ENCODE measurements around the gene SLC5A6. TPM values are rescaled to one million over a fixed set of nuclear protein-coding genes. Genes with fewer than 3 reads are reported as not detected.

Gene SLC5A6
- 41.8 and 50.3 TPM in 2 replicates for total RNA-seq

GRCh38 chr2:27211943-27212625 lies at the start of gene SLC5A6, which contains the start of gene ATRAID:
Gene SLC5A6, minus strand, starts transcription at chr2:27212268. Its CDS starts 4,618 bp downstream, at chr2:27207650.
Gene ATRAID, plus strand, starts transcription at chr2:27212041. Its CDS starts 328 bp downstream, at chr2:27212369.

GRCh38 chr2:27217173-27218121 lies 5.4 kb upstream of the SLC5A6 start, which contains the start of gene CAD:
Gene CAD, plus strand, starts transcription at chr2:27217369. Its CDS starts 183 bp downstream, at chr2:27217552.

Other genes with a start within 250 kb of the SLC5A6 start
- 2.3 and 2.7 TPM in 2 replicates for gene MAPRE3, start 241.6 kb downstream of the SLC5A6 start, total RNA-seq
- 50.4 and 57.4 TPM in 2 replicates for gene TMEM214, start 179.3 kb downstream of the SLC5A6 start, total RNA-seq
- 24.5 and 24.7 TPM in 2 replicates for gene AGBL5, start 160.6 kb downstream of the SLC5A6 start, total RNA-seq
- 183 and 195 TPM in 2 replicates for gene OST4, start 140.6 kb downstream of the SLC5A6 start, total RNA-seq
- 7.6 and 9.8 TPM in 2 replicates for gene EMILIN1, start 133.7 kb downstream of the SLC5A6 start, total RNA-seq
- 2.4 and 3.4 TPM in 2 replicates for gene KHK, start 125.5 kb downstream of the SLC5A6 start, total RNA-seq
- 1.3 and 3.0 TPM in 2 replicates for gene CGREF1, start 93.1 kb downstream of the SLC5A6 start, total RNA-seq
- gene ABHD1, start 88.5 kb downstream of the SLC5A6 start, total RNA-seq: 0.13 TPM in 1 of 2 replicates, not detected in the other
- 38.4 and 42.0 TPM in 2 replicates for gene PREB, start 77.6 kb downstream of the SLC5A6 start, total RNA-seq
- not detected in 2 replicates for gene PRR30, start 72.9 kb downstream of the SLC5A6 start, total RNA-seq
- gene TCF23, start 63.3 kb downstream of the SLC5A6 start, total RNA-seq: not detected in 2 replicates
- gene ATRAID, start 227 bp downstream of the SLC5A6 start, total RNA-seq: 84.8 and 101 TPM in 2 replicates
- 46.7 and 70.7 TPM in 2 replicates for gene CAD, start 5.1 kb upstream of the SLC5A6 start, total RNA-seq
- 0.36 TPM in 1 of 2 replicates, not detected in the other for gene SLC30A3, start 50.8 kb upstream of the SLC5A6 start, total RNA-seq
- gene DNAJC5G, start 63.2 kb upstream of the SLC5A6 start, total RNA-seq: not detected in 2 replicates
- not detected in 2 replicates for gene TRIM54, start 70.2 kb upstream of the SLC5A6 start, total RNA-seq
- 0.13 and 0.36 TPM in 2 replicates for gene UCN, start 96.2 kb upstream of the SLC5A6 start, total RNA-seq
- 52.3 and 60.1 TPM in 2 replicates for gene MPV17, start 110.8 kb upstream of the SLC5A6 start, total RNA-seq
- gene GTF3C2, start 144.5 kb upstream of the SLC5A6 start, total RNA-seq: 45.1 and 51.3 TPM in 2 replicates
- 32.6 and 34.1 TPM in 2 replicates for gene EIF2B4, start 158.1 kb upstream of the SLC5A6 start, total RNA-seq
- 106 and 126 TPM in 2 replicates for gene SNX17, start 158.3 kb upstream of the SLC5A6 start, total RNA-seq
- gene ZNF513, start 168.5 kb upstream of the SLC5A6 start, total RNA-seq: 7.4 and 10.7 TPM in 2 replicates
- 133 and 134 TPM in 2 replicates for gene PPM1G, start 197.3 kb upstream of the SLC5A6 start, total RNA-seq
- 116 and 119 TPM in 2 replicates for gene NRBP1, start 216.4 kb upstream of the SLC5A6 start, total RNA-seq
- gene KRTCAP3, start 230.1 kb upstream of the SLC5A6 start, total RNA-seq: 0.53 and 0.57 TPM in 2 replicates